K562 (cell line): ENCODE measurements around the gene ACY1. TPM values are rescaled to one million over a fixed set of nuclear protein-coding genes. Genes with fewer than 3 reads are reported as not detected.

Experiments
- ATAC-seq: fragments of 200-7000 bp; cut with Tn5 transposase; 3 replicates; pipeline ENCODE4 v1.9.1; 2020; ENCODE audit warnings: moderate library complexity
- BruUV-seq: library from RNA; stranded (reverse); fragments of 400-500 nt; replicated peaks from 2 replicates; lab custom pipeline; 2021; lab: Mats Ljungman, UMichigan
- CTCF ChIA-PET: fragments of 300-600 bp; formaldehyde crosslinking; extraction: SDS; loops from one replicate; lab custom pipeline; 2021; ENCODE audit warnings: low intra/inter-chr PET ratio; lab: Yijun Ruan, JAX
- POLR2A ChIA-PET: fragments of 300-600, 350-650 bp; sonication (Branson Sonifier 250); formaldehyde crosslinking; extraction: SDS; loops from one replicate; lab custom pipeline; 2021; ENCODE audit warnings: antibody characterized with exemption, inconsistent platforms; lab: Yijun Ruan, JAX
- DNase-seq, 4 experiments: peaks; one replicate each; pipeline versions ENCODE4 v3.0.0 to v3.0.0-alpha.2; 2011 to 2018; ENCODE audit warnings: low spot score in 3 of 4, mixed read lengths in 3 of 4; ENCODE audit errors: extremely low read depth in 1 of 4
- FAIRE-seq: peaks from 2 replicates; lab custom pipeline; 2011; peaks lifted over from hg19 to GRCh38; lab: Jason Lieb, UNC
- H2AFZ ChIP-seq: 2 replicates; pipeline ENCODE4 v1.6.0; 2011; ENCODE audit warnings: low read depth, low read length, control low read depth, inconsistent platforms
- H3K27ac ChIP-seq: fragments of 200-600 bp; 3 replicates; pipeline ENCODE4 v1.8.0; 2011; ENCODE audit warnings: low read depth, mild to moderate bottlenecking, control low read depth, inconsistent platforms, low read length, moderate library complexity, mixed read lengths; ENCODE audit errors: extremely low read depth
- H3K27me3 ChIP-seq, 2 experiments: fragments of 300-600 bp in 1 of 2; 2 replicates in 1 of 2; 3 replicates in 1 of 2; pipeline versions ENCODE4 v1.6.0 to v1.8.0; 2011; ENCODE audit warnings: inconsistent platforms in 2 of 2, low read length in 2 of 2, mild to moderate bottlenecking in 1 of 2, mixed read lengths in 1 of 2, moderate library complexity in 1 of 2; ENCODE audit not compliant: control insufficient read depth in 2 of 2, insufficient read depth in 2 of 2
- H3K36me3 ChIP-seq: fragments of 300-600 bp; 3 replicates; pipeline ENCODE4 v1.8.0; 2011; ENCODE audit warnings: mild to moderate bottlenecking, low read length, inconsistent platforms; ENCODE audit not compliant: control insufficient read depth, insufficient read depth
- H3K4me1 ChIP-seq, 2 experiments: fragments of 200-600 bp in 1 of 2; replicated peaks in 1 of 2; 2 replicates in 1 of 2; 3 replicates in 1 of 2; pipeline versions ENCODE4 v1.5.1 to v1.8.0; 2011; ENCODE audit warnings: inconsistent platforms in 2 of 2, low read length in 2 of 2, mild to moderate bottlenecking in 1 of 2, mixed read lengths in 1 of 2, moderate library complexity in 1 of 2; ENCODE audit not compliant: control insufficient read depth in 2 of 2, insufficient read depth in 2 of 2
- H3K4me2 ChIP-seq: 2 replicates; pipeline ENCODE4 v1.6.1; 2011; ENCODE audit warnings: low read length, control low read depth, inconsistent platforms, mixed read lengths; ENCODE audit not compliant: insufficient read depth
- H3K4me3 ChIP-seq: fragments of 200-600 bp; sonication (generic), shearing (Covaris generic); 2 replicates; pipeline ENCODE4 v1.5.1; 2016; ENCODE audit warnings: control low read depth, inconsistent platforms
- H3K79me2 ChIP-seq: fragments of 200-600 bp; 3 replicates; pipeline ENCODE4 v1.8.0; 2011; ENCODE audit warnings: low read length, inconsistent platforms; ENCODE audit not compliant: control insufficient read depth, insufficient read depth
- H3K9ac ChIP-seq, 2 experiments: 2 replicates each; pipeline versions ENCODE4 v1.6.0 to v1.6.1; 2011; ENCODE audit warnings: low read depth in 2 of 2, low read length in 2 of 2, control low read depth in 1 of 2, inconsistent platforms in 1 of 2, mild to moderate bottlenecking in 1 of 2, mixed read lengths in 1 of 2; ENCODE audit not compliant: insufficient read depth in 1 of 2
- H3K9me1 ChIP-seq: one replicate; pipeline ENCODE4 v1.6.0; 2011; ENCODE audit warnings: inconsistent platforms, mild to moderate bottlenecking, low read length, moderate library complexity; ENCODE audit not compliant: control insufficient read depth, insufficient read depth
- H3K9me3 ChIP-seq: replicated peaks from 2 replicates; pipeline ENCODE4 v1.5.1; 2011; ENCODE audit warnings: low read depth, low read length, inconsistent platforms; ENCODE audit not compliant: control insufficient read depth, insufficient read depth
- H4K20me1 ChIP-seq: replicated peaks from 2 replicates; pipeline ENCODE4 v1.6.1; 2011; ENCODE audit warnings: low read length, inconsistent platforms, mixed read lengths; ENCODE audit not compliant: control insufficient read depth, insufficient read depth
- BRCA1 ChIP-seq, 2 experiments: fragments of 450-650 bp in 1 of 2; sonication (generic) in 1 of 2; formaldehyde crosslinking in 1 of 2; IDR thresholded peaks; 2 replicates each; pipeline versions ENCODE4 v1.5.0 to v1.6.1; 2017 to 2020; ENCODE audit warnings: mild to moderate bottlenecking in 1 of 2, missing genetic modification reagents in 1 of 2
- CHD4 ChIP-seq: fragments of 200-600 bp; sonication (generic); IDR thresholded peaks from 3 replicates; pipeline ENCODE4 v1.6.1; 2012; ENCODE audit warnings: low read depth, mild to moderate bottlenecking, mixed read lengths, low read length, inconsistent platforms; ENCODE audit not compliant: insufficient read depth, insufficient replicate concordance, poor library complexity, severe bottlenecking
- DLX4 ChIP-seq: fragments of 250-450 bp; sonication (Bioruptor Pico); IDR thresholded peaks from 2 replicates; pipeline ENCODE4 v1.6.1; 2021; ENCODE audit warnings: mild to moderate bottlenecking
- E2F8 ChIP-seq: fragments of 450-650 bp; IDR thresholded peaks from 2 replicates; pipeline ENCODE4 v1.7.1; 2018; ENCODE audit warnings: mild to moderate bottlenecking, low read depth; ENCODE audit not compliant: partially characterized antibody
- ESRRB ChIP-seq: fragments of 250-450 bp; sonication (Bioruptor Pico); IDR thresholded peaks from 2 replicates; pipeline ENCODE4 v1.5.0; 2020; ENCODE audit warnings: mild to moderate bottlenecking, moderate library complexity, borderline replicate concordance
- FOSL1 ChIP-seq: fragments of 200-800 bp; sonication (Bioruptor generic); conservative IDR thresholded peaks from 2 replicates; pipeline ENCODE4 v1.6.1; 2016; ENCODE audit warnings: missing genetic modification characterization, missing compliant biosample characterization
- HMG20A ChIP-seq: fragments of 450-650 bp; formaldehyde crosslinking; conservative IDR thresholded peaks from 2 replicates; pipeline ENCODE4 v1.4.0; 2020; ENCODE audit warnings: mild to moderate bottlenecking, mixed read lengths
- JUN ChIP-seq, 2 experiments: sonication (generic) in 1 of 2; formaldehyde crosslinking in 1 of 2; IDR thresholded peaks; 2 replicates each; pipeline versions ENCODE4 v1.6.1 to v1.8.0; 2012 to 2022; ENCODE audit warnings: borderline replicate concordance in 2 of 2, mild to moderate bottlenecking in 2 of 2, improper control_type of control experiment in 1 of 2, low read depth in 1 of 2, low read length in 1 of 2, missing genetic modification reagents in 1 of 2
- KDM4B ChIP-seq, 2 experiments: fragments of 450-650 bp in 1 of 2; sonication (generic) in 1 of 2; IDR thresholded peaks; 2 replicates each; pipeline ENCODE4 v1.6.1; 2016 to 2017; ENCODE audit warnings: borderline replicate concordance in 2 of 2, antibody characterized with exemption in 1 of 2, low read depth in 1 of 2, mild to moderate bottlenecking in 1 of 2
- MCM2 ChIP-seq: fragments of 450-650 bp; IDR thresholded peaks from 2 replicates; pipeline ENCODE4 v1.6.1; 2017; ENCODE audit warnings: low read depth, mild to moderate bottlenecking
- PRMT5 ChIP-seq: sonication (generic); formaldehyde crosslinking; IDR thresholded peaks from 2 replicates; pipeline ENCODE4 v1.5.0; 2020; ENCODE audit warnings: missing genetic modification reagents
- TAF1 ChIP-seq: IDR thresholded peaks from 2 replicates; pipeline ENCODE4 v1.6.1; 2011; ENCODE audit warnings: mild to moderate bottlenecking, low read length, moderate library complexity; ENCODE audit not compliant: insufficient read depth, control insufficient read depth, severe bottlenecking; ENCODE audit errors: extremely low read depth
- ZNF217 ChIP-seq: sonication (generic); formaldehyde crosslinking; IDR thresholded peaks from 2 replicates; pipeline ENCODE4 v1.8.0; 2022; ENCODE audit warnings: mild to moderate bottlenecking, missing genetic modification reagents
- ZNF76 ChIP-seq: fragments of 250-450 bp; sonication (Bioruptor Pico); IDR thresholded peaks from 2 replicates; pipeline ENCODE4 v1.4.0; 2020; ENCODE audit warnings: mild to moderate bottlenecking, moderate library complexity, borderline replicate concordance
- WGBS: fragments of 100-300 bp; shearing (Covaris generic); methylation state at CpG from one replicate; pipeline ENCODE4 v1.1.6; 2016; ENCODE audit warnings: low coverage, mixed read lengths; ENCODE audit not compliant: insufficient coverage; ENCODE audit errors: missing lambda C conversion rate; 5-methylcytosine and 5-hydroxymethylcytosine counted together
- in situ Hi-C: fragments of 300-500 bp; cut with MboI; formaldehyde crosslinking; loops from 4 replicates; pipeline ENCODE4 v1.15.0; 2018; ENCODE audit warnings: inconsistent platforms, mixed read lengths
- intact Hi-C: fragments of 100-400 bp; cut with micrococcal nuclease; formaldehyde crosslinking; loops from 2 replicates; pipeline ENCODE4 v1.14.2; 2022
- polyA plus RNA-seq, 8 experiments: library from polyadenylated mRNA; depleted of rRNA in 4 of 8; stranded (reverse) in 5 of 8; unstranded in 3 of 8; fragments of >200 nt; fragmentation: Nextera tagmentation in 2 of 8; fragmentation: Illumina TruSeq in 1 of 8; extraction: Ambion mirVana in 2 of 8; extraction: Trizol in 1 of 8; gene quantifications; 2 replicates each; pipeline versions ENCODE4 v1.2.1 to v1.2.3, GENCODE V29; 2011 to 2014; ENCODE audit warnings: inconsistent platforms in 1 of 8, missing spikeins in 1 of 8
- total RNA-seq, 7 experiments: library from RNA; depleted of rRNA in 6 of 7; stranded (reverse); fragments of >200 nt in 6 of 7; fragmentation: Illumina TruSeq in 2 of 7; extraction: Trizol in 2 of 7; gene quantifications; 2 replicates each; pipeline versions ENCODE4 v1.2.1 to v1.2.3, GENCODE V29; 2011 to 2021; ENCODE audit warnings: low replicate concordance in 1 of 7

ACY1 gene
- total and polyA plus RNA-seq, 9 of the 15 experiments (the other 6 are each of a cell fraction or from before 2014, with no cell fraction given): 70.7 to 195 (median 123) TPM

DNA sequence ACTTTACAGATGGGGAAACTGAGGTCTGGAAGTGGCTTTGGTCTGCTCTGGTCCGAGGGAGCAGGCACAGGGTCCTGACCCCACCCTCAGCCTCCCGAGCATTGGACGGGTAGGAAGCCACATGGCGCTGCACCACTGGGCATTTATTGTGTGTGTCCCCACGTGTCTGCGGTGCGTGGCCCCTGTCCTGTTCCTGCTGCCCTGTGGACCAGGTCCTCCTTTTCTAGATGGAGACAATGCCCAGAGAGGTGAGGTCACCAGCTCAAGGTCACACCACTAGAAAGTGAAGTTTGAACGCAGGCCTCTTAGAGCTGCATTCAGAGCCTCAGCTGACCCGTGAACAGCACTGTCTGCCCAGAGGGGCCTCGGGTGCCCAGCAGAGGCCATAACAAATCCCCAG, 46.2 kb downstream of the ACY1 start (continued):
- TF ChIP-seq ZNF217 (CRISPR knock-in tag): no peak
- TF ChIP-seq PRMT5: no peak
- no peak for TF ChIP-seq BRCA1 (IDR thresholded peaks at IDR 0.05)
- TF ChIP-seq BRCA1 (CRISPR knock-in tag; IDR thresholded peaks at IDR 0.05): no peak
- no peak for TF ChIP-seq MCM2
- no peak for TF ChIP-seq TAF1
- no peak for TF ChIP-seq HMG20A
- TF ChIP-seq, all 486 proteins: peak for 0

- no peak for ATAC-seq
- Histone ChIP-seq H3K4me1 (peaks cover 14 to 27% of the 10 kb centered on the region in 2 experiments), H2AFZ (no peak overlapping the region), H3K27ac (no peak overlapping the region), H3K4me2 (no peak overlapping the region), H3K9ac (no peak overlapping the region), H3K36me3 (no peaks in the 10 kb centered on the region), H3K9me3 (no peaks in the 10 kb centered on the region), H3K79me2 (no peaks in the 10 kb centered on the region), H3K9me1 (no peaks in the 10 kb centered on the region), H3K4me3 (no peak overlapping the region), H4K20me1 (no peaks in the 10 kb centered on the region; the same call in 1 of the 2 replicates), H3K27me3 (no peaks in the 10 kb centered on the region; a peak in 1 of 5 replicates)
- 67% methylated on average over 7 of the region's 11 CpGs for WGBS
- in situ Hi-C loops (no loop called here), intact Hi-C loops (no loop called here)
- no peak for DNase-seq
- ChIA-PET CTCF (no interaction called here), POLR2A (interaction anchor here (0.7 kb wide), 2 partner anchors 35 to 166 kb away, joined by 4 to 5 read pairs; partner anchors contain the start of gene RPL29)
- FAIRE-seq: no peak
- BruUV-seq: no TSS peak
- TF ChIP-seq ZNF76 (CRISPR knock-in tag) (no peak), FOSL1 (tag) (no peak), JUN (IDR thresholded peaks at IDR 0.05; ENCODE audit: borderline replicate concordance, low read depth, low read length) (no peak), JUN (CRISPR knock-in tag; IDR thresholded peaks at IDR 0.05; ENCODE audit: borderline replicate concordance) (no peak), KDM4B (IDR thresholded peaks at IDR 0.05; ENCODE audit: borderline replicate concordance in 2 of 2, low read depth in 1 of 2) (no peak), CHD4 (no peak), E2F8 (no peak), ESRRB (CRISPR knock-in tag) (no peak), DLX4 (no peak)
Observed at GRCh38 chr3:52030714-52031310, 47.5 kb downstream of the ACY1 start.
